NCI-H2196 treated with DMSO at 0.1 percent for 48 hours (cell line): ENCODE data around the gene ARMC8.
A peak's percentile ranks its signal among the peaks of the same experiment; 100 is the strongest.

Source experiments
- DNase-seq: peaks from one replicate; lab custom pipeline; 2025; ENCODE audit not compliant: unreplicated experiment; lab: John Stamatoyannopoulos, UW

The ARMC8 gene

DNA sequence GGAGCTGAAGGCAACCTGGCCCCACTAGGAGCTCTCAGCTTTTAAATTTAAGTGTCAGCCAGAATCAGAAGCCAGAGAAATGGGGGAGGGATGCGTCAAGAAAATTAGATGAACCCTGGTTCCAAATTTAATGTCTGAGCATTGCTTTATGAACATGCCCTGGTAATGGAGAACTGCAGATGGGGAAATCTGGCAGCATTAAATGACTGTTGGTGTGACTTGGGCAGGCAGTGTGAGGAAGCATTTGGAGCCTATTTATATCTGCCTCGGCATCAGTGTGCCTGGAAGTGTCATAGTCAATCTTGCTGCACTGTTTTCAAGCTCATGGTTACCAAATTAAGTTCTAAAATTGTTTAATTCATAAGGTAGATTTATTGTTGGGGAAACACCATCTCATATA, 113.5 kb downstream of the ARMC8 start:
- no peak for DNase-seq

GRCh38 chr3:138303474-138303873, 116.4 kb downstream of the ARMC8 start:
- DNase-seq = no peak

GRCh38 chr3:138307899-138308298, 120.8 kb downstream of the ARMC8 start:
- DNase-seq = no peak

- no peak for DNase-seq
These were observed 121.7 kb downstream of the ARMC8 start for GRCh38 chr3:138308783-138309182.

DNA sequence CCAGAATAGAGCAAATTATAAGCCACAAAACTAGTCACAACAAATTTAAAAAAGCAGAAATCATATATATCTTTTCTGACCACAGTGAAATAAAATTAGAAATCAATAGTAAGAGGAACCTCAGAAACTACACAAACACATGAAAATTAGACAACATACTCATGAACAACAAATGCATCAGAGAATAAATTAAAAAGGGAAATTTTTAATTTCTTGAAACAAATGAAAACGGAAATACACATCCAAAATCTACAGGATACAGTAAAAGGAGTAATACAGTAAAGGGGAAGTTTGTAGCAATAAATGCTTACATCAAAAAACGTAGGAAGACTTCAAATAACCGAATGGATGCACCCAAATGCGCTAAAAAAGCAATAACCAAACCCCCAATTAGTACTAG, 123.4 kb downstream of the ARMC8 start:
- no peak for DNase-seq

- DNase-seq = no peak
These were observed 127.7 kb downstream of the ARMC8 start for GRCh38 chr3:138314751-138315150.

GRCh38 chr3:138317687-138318086, 130.6 kb downstream of the ARMC8 start:
- DNase-seq = no peak

DNA sequence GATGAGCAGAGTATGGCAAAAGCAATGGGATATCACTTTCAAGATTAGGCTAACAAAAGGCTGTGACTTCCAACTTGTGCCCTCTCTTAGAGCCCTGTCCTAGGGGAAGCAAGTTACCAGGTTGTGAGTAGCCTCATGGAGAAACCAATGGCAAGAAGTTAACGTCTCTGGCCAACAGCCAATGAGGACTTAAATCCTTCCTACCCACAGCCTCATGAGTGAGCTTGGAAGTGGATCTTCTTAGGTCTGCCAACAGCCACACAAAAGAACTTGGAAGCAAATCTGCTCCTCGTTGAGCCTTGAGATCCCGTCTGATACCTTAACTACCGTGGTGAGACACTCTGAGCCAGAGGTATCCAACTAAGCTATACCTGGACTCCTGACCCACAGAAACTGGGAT, 136.9 kb downstream of the ARMC8 start:
- DNase-seq = peak; percentile 65

- DNase-seq = no peak
These were observed 138.9 kb downstream of the ARMC8 start for GRCh38 chr3:138325990-138326389.

- no peak for DNase-seq
These were observed 139.9 kb downstream of the ARMC8 start for GRCh38 chr3:138326866-138327595.

GRCh38 chr3:138327831-138328230, 140.7 kb downstream of the ARMC8 start:
- no peak for DNase-seq

DNA sequence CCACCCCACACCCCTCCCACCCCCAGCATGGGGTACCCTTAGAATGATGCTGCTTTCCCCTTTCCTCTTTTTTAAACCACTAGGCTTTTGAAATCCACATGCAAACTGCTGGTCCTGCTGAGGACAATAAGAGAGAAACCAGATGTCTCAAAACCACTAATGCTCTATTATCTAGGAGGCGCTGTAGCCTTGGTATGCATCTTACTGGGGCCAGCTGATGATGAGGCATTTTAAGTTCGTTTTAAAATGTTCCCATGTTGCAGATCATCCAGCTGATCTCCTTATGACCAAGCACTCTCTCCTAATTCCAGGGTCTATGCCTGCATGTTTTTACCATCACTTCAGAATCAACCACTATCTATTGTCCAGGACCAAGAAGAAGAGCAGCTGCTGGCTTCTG, 141.2 kb downstream of the ARMC8 start:
- DNase-seq = no peak

DNA sequence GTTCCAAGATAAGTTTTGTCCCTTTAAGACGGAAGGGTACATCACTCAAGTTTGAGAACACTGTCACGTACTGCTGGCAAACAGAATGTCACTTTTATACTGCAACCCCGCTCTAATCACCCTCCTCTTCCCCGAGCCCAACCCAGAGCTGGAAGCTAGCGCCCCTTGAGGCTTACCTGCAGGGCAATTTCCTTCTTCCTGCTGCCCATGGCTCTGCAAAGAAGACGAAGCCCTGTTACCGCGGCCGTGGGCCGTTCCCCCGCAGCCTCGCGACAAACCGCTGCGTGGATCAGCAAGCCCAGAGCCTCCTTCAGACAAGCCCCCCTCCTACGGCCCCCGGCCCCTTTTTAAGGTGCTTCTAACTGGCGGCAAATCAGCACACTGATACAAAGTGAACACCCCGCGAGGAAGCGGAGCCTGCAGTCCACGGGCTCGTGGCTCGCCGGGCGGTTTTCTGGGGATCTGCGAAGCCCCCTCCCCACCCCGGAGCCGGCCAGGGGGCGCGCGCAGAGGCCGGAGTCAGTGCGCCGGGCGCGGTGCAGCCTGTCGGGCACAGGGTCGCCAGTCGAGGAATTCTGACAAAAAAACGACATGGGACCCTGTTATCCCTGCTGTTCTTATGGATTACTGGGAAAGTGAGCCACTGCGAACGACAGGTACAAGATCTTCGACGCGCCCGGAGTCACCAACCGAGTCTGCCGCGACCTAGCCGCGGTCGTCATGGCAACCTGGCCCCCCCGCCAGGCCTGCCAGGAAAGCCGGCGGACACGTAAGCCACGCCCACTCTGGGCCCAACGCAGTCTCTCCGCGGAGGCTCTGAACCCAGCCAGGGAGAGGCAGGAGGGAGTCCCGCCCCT, 142.3 kb downstream of the ARMC8 start, which contains the start of gene NME9:
NME9 (minus strand) TSS at position 725 of the 857 bp plus-strand sequence; CDS start at position 209, 516 bp downstream.
- DNase-seq = peak; percentile 95

DNA sequence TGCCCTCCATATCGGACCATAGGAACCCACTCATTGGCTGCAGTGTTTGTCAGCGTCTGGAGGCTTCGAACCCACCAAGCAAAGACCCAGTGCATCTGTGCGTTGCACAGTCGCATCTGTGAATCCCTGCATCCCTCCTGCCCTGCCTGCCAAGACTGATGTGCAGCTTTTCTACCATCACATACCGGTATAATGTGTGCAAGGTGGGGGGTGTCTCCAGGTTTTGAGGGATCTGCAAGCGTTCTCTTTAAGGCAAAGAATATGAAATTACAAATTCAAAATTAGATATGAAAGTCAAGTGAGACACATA, 142.8 kb downstream of the ARMC8 start:
- DNase-seq = no peak

- no peak for DNase-seq
These were observed 144.2 kb downstream of the ARMC8 start for GRCh38 chr3:138331143-138331894.

DNA sequence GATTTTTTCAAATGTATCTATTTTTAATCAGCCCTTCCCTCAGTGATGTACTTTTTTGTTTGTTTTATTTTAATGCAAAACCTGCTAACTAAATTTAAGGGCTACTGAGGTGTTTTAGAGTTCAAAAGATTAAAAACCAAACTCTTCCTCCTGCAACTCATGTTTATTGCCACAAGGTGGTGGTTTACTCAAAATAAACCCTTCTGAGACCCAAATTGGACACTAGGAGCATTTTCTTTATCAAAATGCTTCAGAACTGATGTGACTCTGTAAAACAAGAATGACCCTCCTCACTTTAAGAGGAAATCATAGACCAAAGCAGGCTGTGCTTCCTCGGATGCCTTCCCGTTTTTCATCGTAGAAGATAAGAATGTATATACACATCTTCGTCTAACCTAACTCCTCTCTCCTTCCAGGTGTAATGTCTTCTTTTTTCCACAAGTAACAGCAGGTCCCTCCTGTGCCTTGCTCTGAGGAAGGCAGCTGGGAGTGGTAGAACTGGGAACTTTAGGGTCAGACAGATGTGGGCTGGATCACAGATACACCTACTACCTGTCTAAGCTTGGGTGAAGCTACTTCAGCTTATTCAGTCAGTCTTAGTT, 145.5 kb downstream of the ARMC8 start:
- DNase-seq = no peak

DNA sequence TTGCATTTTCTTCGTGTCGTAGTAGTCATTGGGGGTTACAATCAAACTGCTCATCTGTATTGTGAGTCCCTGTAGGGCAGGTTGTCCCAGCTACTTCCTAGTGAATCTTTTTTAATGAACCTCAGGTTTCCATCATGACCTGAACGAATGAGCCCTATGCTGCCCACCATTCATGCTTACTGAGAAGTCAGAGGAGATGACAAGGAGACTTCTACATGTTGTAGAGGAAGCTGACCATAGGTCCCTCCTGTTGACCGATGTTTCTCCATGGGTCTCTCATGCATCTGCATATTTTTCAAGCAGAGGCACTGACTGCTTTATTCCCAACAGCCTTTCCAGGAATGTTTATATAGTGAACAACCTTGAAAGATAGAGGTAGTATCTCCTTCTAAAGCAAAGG, 147.5 kb downstream of the ARMC8 start:
- no peak for DNase-seq

DNA sequence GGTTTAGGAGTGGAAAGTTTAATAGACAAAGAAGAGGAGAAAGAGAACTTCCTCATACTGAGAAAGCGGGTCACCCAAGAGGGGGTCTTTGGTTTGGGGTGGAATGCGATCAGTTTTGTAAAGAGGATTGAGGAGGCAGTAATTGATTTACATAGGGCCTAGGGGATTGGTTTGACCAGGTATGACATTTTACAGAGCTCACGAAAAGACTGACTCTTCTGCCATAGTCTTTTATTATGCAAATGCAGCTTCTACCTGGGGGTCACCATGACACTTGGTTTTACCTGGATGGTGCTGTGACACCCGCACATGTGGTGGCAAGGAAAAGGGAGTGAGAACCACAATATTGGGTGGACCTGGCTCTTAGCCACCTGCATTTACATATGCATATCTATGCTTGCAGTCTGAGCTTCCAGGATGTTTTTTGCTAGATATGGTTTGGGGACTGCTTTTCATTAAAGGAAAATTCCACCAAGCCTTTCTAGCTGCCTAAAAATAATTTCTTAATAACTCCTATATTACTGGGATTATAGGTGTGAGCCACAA, 149.4 kb downstream of the ARMC8 start:
- DNase-seq = no peak

DNA sequence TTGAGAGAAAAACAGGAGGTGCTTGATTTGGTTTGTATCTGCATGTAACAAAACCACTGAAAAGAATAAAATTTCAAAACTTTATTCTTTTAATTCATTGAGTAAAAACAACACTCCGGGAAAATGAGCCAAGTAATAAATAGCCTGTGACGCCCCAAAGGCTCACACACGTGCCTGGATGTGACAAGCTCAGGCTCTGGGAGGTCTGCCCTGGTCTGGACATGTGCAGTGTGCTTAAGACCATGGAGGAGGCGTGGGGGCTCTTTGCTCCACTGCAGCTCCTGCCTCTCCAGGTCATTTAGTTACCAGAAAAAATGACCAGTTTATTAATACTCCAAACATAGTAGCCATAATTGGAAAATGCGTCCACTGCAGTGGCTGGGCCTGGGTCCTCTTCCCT, 151.1 kb downstream of the ARMC8 start:
- DNase-seq = no peak

DNA sequence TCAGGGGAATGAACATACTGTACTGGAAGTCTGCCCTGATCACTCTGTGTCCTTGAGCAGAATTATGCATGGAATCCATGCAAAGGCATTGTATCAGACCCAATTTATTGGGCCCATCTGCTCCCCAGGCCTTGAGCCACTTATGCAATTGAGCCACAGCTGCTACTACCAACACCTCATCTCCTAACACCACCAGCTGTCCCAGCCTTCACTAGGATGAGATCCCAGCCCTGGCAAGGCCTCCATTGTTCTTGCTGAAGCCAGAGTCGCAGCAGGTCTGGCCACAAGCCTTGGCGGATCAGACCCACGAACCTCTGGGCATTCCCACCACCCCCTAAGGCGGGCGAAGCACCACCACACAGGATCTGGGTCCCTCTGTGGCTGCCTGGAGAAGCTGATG, 151.7 kb downstream of the ARMC8 start:
- DNase-seq = no peak

DNA sequence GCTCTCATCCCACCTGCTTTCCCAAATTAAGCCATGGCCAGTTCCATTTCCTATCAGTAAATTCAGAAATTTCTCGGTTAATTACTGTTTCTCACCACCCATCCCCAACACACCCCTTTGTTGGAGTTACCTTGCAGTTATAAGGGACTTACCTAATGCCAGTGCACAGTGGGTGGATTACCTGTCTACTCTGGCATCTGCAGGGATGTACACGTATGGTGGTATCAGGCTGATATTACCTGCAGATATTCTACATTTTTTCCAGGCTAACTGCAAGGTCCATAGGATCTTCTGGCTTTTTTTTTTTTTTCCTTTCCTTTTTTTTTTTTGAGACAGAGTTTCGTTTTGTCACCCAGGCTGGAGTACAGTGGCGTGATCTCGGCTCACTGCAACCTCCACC, 153.4 kb downstream of the ARMC8 start:
- DNase-seq = no peak
